Esophagus muscularis mucosa (tissue), 3 donors: ENCODE measurements around the gene TRIM37.

ENCODE experiments used
- CTCF ChIP-seq, 3 experiments: fragments of 200-600 bp in 2 of 3; fragments of 450-650 bp in 1 of 3; sonication (generic) in 2 of 3; IDR thresholded peaks; one replicate each; pipeline ENCODE4 v1.5.1; 2017 to 2019; ENCODE audit warnings: antibody characterized with exemption in 3 of 3, mild to moderate bottlenecking in 2 of 3, moderate library complexity in 1 of 3
- POLR2A ChIP-seq: fragments of 450-650 bp; IDR thresholded peaks from one replicate; pipeline ENCODE4 v1.6.1; 2017; ENCODE audit warnings: antibody characterized with exemption, moderate library complexity, mild to moderate bottlenecking, low read depth
- POLR2AphosphoS5 ChIP-seq, 2 donors: sonication (generic); formaldehyde crosslinking; IDR thresholded peaks; one replicate each; pipeline ENCODE4 v1.6.1; 2017; ENCODE audit warnings: antibody characterized with exemption in 2 of 2

GRCh38 chr17:59149841-59150511 is 43.3 kb upstream of the TRIM37 start:
- TF ChIP-seq POLR2AphosphoS5 (IDR thresholded peaks at IDR 0.05) (no peak), CTCF (IDR thresholded peaks at IDR 0.05) (no peak), POLR2A (no peak)
